ENCODE data around the gene HSPG2. TPM values are rescaled to one million over a fixed set of nuclear protein-coding genes. Genes with fewer than 3 reads are reported as not detected.
"Not testable (repeated sequence)": the region's sequence is repeated elsewhere in the genome, so short reads cannot be mapped to it uniquely, and the experiment has no call there.

Gene HSPG2
- total and polyA plus RNA-seq, 2 of the 13 experiments (the other 11 are each of a cell fraction or from before 2014, with no cell fraction given), result 9.1 to 13.1 TPM

DNA sequence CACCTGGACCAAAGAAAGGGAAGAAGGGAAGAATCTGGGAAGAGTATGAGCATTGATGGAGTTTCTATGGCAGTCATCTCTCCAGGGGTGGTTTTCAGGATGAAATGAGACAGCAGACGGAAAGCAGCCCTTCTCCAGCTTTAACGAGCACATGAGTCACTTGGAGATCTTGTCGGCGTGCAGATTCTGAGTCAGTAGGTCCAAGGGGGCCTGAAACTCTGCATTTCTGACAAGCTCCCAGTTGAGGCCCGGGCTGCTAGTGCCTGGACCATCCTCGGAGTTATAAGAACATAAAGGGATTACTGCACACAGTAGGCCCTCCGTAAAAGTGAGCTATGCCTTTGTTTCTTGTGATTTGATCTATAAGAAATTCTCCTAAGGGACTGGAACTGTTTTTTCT lies 17.6 kb downstream of the HSPG2 start:
- Histone ChIP-seq H3K36me3 (replicated peaks in 1 of 2; ENCODE audit: control insufficient read depth in 1 of 2, insufficient read depth in 2 of 2, low read length in 2 of 2) (no peaks in the 10 kb centered on the region), H3K4me1 (ENCODE audit: insufficient read depth, low read length) (peaks cover 64% of the 10 kb centered on the region), H3K27ac (ENCODE audit: extremely low read length, insufficient read depth, low read length) (no peak overlapping the region), H3K79me2 (ENCODE audit: insufficient read depth, low read length) (peaks cover 8% of the 10 kb centered on the region), H3K27me3 (ENCODE audit: control insufficient read depth in 1 of 2, insufficient read depth in 2 of 2, low read length in 2 of 2) (no peaks in the 10 kb centered on the region), H4K20me1 (ENCODE audit: insufficient read depth, low read length) (no peaks in the 10 kb centered on the region), H3K9me3 (ENCODE audit: low read length) (no peaks in the 10 kb centered on the region), H3K4me3 (replicated peaks in 1 of 3; ENCODE audit: insufficient read depth in 1 of 3, low read depth in 2 of 3, low read length in 3 of 3) (no peak overlapping the region), H3K9ac (ENCODE audit: insufficient read depth, low read depth, low read length) (no peak overlapping the region), H3K4me2 (ENCODE audit: low read depth, low read length) (no peak overlapping the region), H2AFZ (ENCODE audit: low read length) (no peak overlapping the region)
- CTCF ChIA-PET (ENCODE audit: low intra/inter-chr PET ratio, low total read pairs), result no interaction called here
- POLR2A ChIA-PET, result interaction anchor here (6.4 kb wide), 1 partner anchor 16 kb away, joined by 105 read pairs; the partner anchor contains the start of gene HSPG2
- intact Hi-C loops (cut with micrococcal nuclease; ENCODE audit: unreplicated experiment), result no loop called here
- WGBS (ENCODE audit: low lambda C conversion rate), result 94% methylated on average over 7 of the region's 7 CpGs
- no peak for TF ChIP-seq AFF4 (CRISPR knock-in tag; IDR thresholded peaks at IDR 0.05)
- TF ChIP-seq KLF9 (CRISPR knock-in tag; IDR thresholded peaks at IDR 0.05; ENCODE audit: low read depth), result no peak
- TF ChIP-seq ZNF7 (CRISPR knock-in tag; IDR thresholded peaks at IDR 0.05), result no peak
- no peak for TF ChIP-seq YY1 (IDR thresholded peaks at IDR 0.05; ENCODE audit: insufficient read depth, insufficient replicate concordance, low read depth, low read length)
- no peak for TF ChIP-seq ZNF34 (CRISPR knock-in tag; IDR thresholded peaks at IDR 0.05; ENCODE audit: borderline replicate concordance)
- TF ChIP-seq SNAI1 (CRISPR knock-in tag; IDR thresholded peaks at IDR 0.05; ENCODE audit: borderline replicate concordance), result no peak
- no peak for TF ChIP-seq CEBPG (CRISPR knock-in tag; IDR thresholded peaks at IDR 0.05)
- TF ChIP-seq, protein P1, sequence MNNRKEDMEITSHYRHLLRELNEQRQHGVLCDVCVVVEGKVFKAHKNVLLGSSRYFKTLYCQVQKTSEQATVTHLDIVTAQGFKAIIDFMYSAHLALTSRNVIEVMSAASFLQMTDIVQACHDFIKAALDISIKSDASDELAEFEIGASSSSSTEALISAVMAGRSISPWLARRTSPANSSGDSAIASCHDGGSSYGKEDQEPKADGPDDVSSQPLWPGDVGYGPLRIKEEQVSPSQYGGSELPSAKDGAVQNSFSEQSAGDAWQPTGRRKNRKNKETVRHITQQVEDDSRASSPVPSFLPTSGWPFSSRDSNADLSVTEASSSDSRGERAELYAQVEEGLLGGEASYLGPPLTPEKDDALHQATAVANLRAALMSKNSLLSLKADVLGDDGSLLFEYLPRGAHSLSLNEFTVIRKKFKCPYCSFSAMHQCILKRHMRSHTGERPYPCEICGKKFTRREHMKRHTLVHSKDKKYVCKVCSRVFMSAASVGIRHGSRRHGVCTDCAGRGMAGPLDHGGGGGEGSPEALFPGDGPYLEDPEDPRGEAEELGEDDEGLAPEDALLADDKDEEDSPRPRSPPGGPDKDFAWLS (CRISPR knock-in tag; IDR thresholded peaks at IDR 0.05; ENCODE audit: borderline replicate concordance), result no peak
- TF ChIP-seq TBP (CRISPR knock-in tag; IDR thresholded peaks at IDR 0.05), result no peak
- TF ChIP-seq SCMH1 (CRISPR knock-in tag; IDR thresholded peaks at IDR 0.05; ENCODE audit: borderline replicate concordance), result no peak
- no peak for TF ChIP-seq HOXD1 (CRISPR knock-in tag; IDR thresholded peaks at IDR 0.05)
- TF ChIP-seq SMAD9 (CRISPR knock-in tag; IDR thresholded peaks at IDR 0.05), result no peak
- no peak for TF ChIP-seq ZKSCAN8 (CRISPR knock-in tag; IDR thresholded peaks at IDR 0.05; ENCODE audit: borderline replicate concordance)
- no TSS peak for BruUV-seq (replicated peaks)
- ATAC-seq (no peak), FAIRE-seq (no peak), DNase-seq (ENCODE audit: low spot score) (no peak)
- in situ Hi-C loops (cut with HindIII; ENCODE audit: extremely low pct_ligation_motif_present, low pct_unique_long_range_greater_than_20kb), result no loop called here

DNA sequence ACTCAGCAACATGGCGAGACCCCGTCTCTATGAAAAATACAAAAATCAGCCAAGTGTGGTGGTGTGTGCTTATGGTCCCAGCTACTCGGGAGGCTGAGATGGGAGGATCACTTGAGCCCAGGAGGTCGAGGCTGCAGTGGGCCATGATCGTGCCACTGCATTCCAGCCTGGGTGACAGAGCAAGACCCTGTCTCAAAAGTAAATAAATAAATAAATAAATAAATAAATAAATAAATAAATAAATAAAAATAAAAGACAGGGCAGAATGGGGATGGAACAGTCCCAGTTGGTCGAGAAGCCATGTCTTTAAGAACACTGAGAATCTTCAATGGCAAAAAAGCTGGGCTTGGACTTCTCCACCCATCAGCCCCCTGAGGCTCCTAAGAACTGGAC lies 19.9 kb downstream of the HSPG2 start:
- WGBS (ENCODE audit: low lambda C conversion rate), result 92% methylated on average over 6 of the region's 6 CpGs
- H3K4me1 ChIP-seq (ENCODE audit: insufficient read depth, low read length), result peaks cover 64% of the 10 kb centered on the region
- in situ Hi-C loops (cut with HindIII; ENCODE audit: extremely low pct_ligation_motif_present, low pct_unique_long_range_greater_than_20kb); H3K27ac ChIP-seq (ENCODE audit: extremely low read length, insufficient read depth, low read length); H3K36me3 ChIP-seq (replicated peaks in 1 of 2; ENCODE audit: control insufficient read depth in 1 of 2, insufficient read depth in 2 of 2, low read length in 2 of 2); BruUV-seq (replicated peaks); ATAC-seq; POLR2A ChIA-PET; H4K20me1 ChIP-seq (ENCODE audit: insufficient read depth, low read length); H2AFZ ChIP-seq (ENCODE audit: low read length); H3K27me3 ChIP-seq (ENCODE audit: control insufficient read depth in 1 of 2, insufficient read depth in 2 of 2, low read length in 2 of 2); H3K9ac ChIP-seq (ENCODE audit: insufficient read depth, low read depth, low read length); H3K4me3 ChIP-seq (replicated peaks in 1 of 3; ENCODE audit: insufficient read depth in 1 of 3, low read depth in 2 of 3, low read length in 3 of 3); H3K79me2 ChIP-seq (ENCODE audit: insufficient read depth, low read length); H3K4me2 ChIP-seq (ENCODE audit: low read depth, low read length); CTCF ChIA-PET (ENCODE audit: low intra/inter-chr PET ratio, low total read pairs); H3K9me3 ChIP-seq (ENCODE audit: low read length); FAIRE-seq; DNase-seq (ENCODE audit: low spot score); intact Hi-C loops (cut with micrococcal nuclease; ENCODE audit: unreplicated experiment): not testable (repeated sequence)
